Osteocyte (in vitro differentiated cells): ENCODE measurements around the gene AQP9. TPM values are rescaled to one million over a fixed set of nuclear protein-coding genes. Genes with fewer than 3 reads are reported as not detected.
A peak's percentile ranks its signal among the peaks of the same experiment; 100 is the strongest.
"Not testable (repeated sequence)": the region's sequence is repeated elsewhere in the genome, so short reads cannot be mapped to it uniquely, and the experiment has no call there.

Experiments used
- DNase-seq: peaks from one replicate; pipeline ENCODE4 v3.0.0; 2021; ENCODE audit warnings: mixed read lengths; ENCODE audit not compliant: unreplicated experiment; ENCODE audit errors: extremely low spot score
- H3K27ac Mint-ChIP-seq: one replicate; pipeline ENCODE4 v1.8.0; 2021; ENCODE audit warnings: mild to moderate bottlenecking, mixed read lengths; ENCODE audit not compliant: unreplicated experiment
- H3K27me3 Mint-ChIP-seq: one replicate; pipeline ENCODE4 v1.8.0; 2021; ENCODE audit warnings: mixed read lengths; ENCODE audit not compliant: unreplicated experiment
- H3K36me3 Mint-ChIP-seq: one replicate; pipeline ENCODE4 v1.8.0; 2021; ENCODE audit warnings: mixed read lengths; ENCODE audit not compliant: unreplicated experiment
- H3K4me1 Mint-ChIP-seq: one replicate; pipeline ENCODE4 v1.8.0; 2021; ENCODE audit warnings: mixed read lengths; ENCODE audit not compliant: unreplicated experiment
- H3K4me3 Mint-ChIP-seq: one replicate; pipeline ENCODE4 v1.8.0; 2021; ENCODE audit warnings: mild to moderate bottlenecking, moderate library complexity, mixed read lengths; ENCODE audit not compliant: unreplicated experiment
- H3K9me3 Mint-ChIP-seq: one replicate; pipeline ENCODE4 v1.8.0; 2021; ENCODE audit warnings: mixed read lengths; ENCODE audit not compliant: unreplicated experiment
- total RNA-seq: library from RNA; stranded (reverse); gene quantifications from 2 replicates; pipeline ENCODE4 v1.2.1, GENCODE V29; 2021
- TF ChIP-seq, protein P1 (sequence below): fragments of 200-600 bp; sonication (generic); IDR thresholded peaks from 2 replicates; pipeline ENCODE4 v1.5.0; 2021; ENCODE audit warnings: antibody characterized with exemption, mild to moderate bottlenecking, moderate library complexity

The AQP9 gene
- total RNA-seq, 1 donor from 2014 or later: not detected

DNA sequence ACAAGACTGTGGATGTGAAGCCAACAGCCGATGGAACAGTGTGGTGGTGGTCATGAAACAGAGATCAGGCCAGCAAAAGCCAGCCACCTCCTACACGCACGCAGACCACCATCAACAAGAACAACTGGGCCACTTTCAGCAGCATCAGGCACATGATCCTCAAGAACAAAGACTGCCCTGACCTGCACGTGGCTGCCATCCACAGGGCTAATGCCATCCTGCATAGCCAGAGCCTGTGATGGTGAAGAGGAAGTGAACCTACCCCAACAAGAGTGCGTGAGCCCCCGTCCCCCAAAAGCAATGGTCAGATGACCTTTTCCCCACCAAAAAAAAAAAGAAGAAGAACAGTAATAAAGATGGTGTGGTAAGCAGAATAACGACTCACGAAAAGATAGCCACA is 62.6 kb downstream of the AQP9 start:
- no peak for DNase-seq
- H3K4me1 Mint-ChIP-seq: peaks cover 30% of the 10 kb centered on the region
- no peak overlapping the region for H3K27ac Mint-ChIP-seq
- TF ChIP-seq, protein P1, sequence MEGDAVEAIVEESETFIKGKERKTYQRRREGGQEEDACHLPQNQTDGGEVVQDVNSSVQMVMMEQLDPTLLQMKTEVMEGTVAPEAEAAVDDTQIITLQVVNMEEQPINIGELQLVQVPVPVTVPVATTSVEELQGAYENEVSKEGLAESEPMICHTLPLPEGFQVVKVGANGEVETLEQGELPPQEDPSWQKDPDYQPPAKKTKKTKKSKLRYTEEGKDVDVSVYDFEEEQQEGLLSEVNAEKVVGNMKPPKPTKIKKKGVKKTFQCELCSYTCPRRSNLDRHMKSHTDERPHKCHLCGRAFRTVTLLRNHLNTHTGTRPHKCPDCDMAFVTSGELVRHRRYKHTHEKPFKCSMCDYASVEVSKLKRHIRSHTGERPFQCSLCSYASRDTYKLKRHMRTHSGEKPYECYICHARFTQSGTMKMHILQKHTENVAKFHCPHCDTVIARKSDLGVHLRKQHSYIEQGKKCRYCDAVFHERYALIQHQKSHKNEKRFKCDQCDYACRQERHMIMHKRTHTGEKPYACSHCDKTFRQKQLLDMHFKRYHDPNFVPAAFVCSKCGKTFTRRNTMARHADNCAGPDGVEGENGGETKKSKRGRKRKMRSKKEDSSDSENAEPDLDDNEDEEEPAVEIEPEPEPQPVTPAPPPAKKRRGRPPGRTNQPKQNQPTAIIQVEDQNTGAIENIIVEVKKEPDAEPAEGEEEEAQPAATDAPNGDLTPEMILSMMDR: no peak
- peaks cover 34% of the 10 kb centered on the region for H3K27me3 Mint-ChIP-seq
- no peaks in the 10 kb centered on the region for H3K9me3 Mint-ChIP-seq
- no peaks in the 10 kb centered on the region for H3K36me3 Mint-ChIP-seq
- no peak overlapping the region for H3K4me3 Mint-ChIP-seq

DNA sequence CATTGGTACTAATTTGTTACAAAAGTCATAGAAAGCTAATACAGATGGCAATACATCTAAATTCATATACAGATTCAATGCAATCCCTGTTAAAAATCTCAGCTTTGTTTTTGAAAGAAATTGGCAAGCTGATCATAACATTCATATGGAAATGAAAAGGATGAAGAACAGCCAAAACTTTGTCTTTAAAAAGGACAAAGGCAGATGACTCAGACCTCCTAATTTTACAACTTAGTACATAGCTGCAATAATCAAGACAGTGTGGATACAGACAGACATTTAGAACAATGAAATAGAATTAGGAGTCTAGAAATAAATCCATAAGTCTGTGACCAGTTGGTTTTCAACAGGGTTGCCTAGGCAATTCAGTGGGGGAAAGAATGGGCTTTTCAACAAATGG is 63.3 kb downstream of the AQP9 start:
- Mint-ChIP-seq H3K36me3 (no peaks in the 10 kb centered on the region), H3K4me3 (no peak overlapping the region), H3K27me3 (peaks cover 27% of the 10 kb centered on the region), H3K27ac (peak overlapping the region; percentile 50), H3K9me3 (no peaks in the 10 kb centered on the region), H3K4me1 (peaks cover 30% of the 10 kb centered on the region)
- no peak for DNase-seq
- TF ChIP-seq, protein P1: no peak

DNA sequence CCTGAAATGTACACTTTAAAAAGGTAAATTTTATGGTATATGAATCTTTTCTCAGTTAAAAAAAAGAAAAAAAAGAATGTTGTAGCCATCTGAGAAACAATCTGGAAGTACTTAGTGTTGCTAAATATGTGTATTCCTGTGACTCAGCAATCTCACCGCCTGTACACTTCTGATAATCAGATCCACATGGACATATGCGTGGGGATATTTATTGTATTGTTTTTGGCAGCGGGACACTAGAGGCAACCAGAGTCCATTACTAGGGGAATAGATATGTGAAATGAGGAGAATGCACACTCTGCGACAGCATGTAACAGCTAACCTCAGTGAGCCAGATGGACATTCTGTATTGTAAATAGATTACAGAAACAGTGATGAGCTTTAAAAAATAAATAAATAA is 65.4 kb downstream of the AQP9 start:
- Mint-ChIP-seq H3K4me1 (peaks cover 30% of the 10 kb centered on the region), H3K27ac (peak overlapping the region; percentile 78), H3K9me3 (no peaks in the 10 kb centered on the region), H3K27me3 (peaks cover 10% of the 10 kb centered on the region), H3K36me3 (no peaks in the 10 kb centered on the region), H3K4me3 (no peak overlapping the region)
- TF ChIP-seq, protein P1: no peak
- DNase-seq: no peak

DNA sequence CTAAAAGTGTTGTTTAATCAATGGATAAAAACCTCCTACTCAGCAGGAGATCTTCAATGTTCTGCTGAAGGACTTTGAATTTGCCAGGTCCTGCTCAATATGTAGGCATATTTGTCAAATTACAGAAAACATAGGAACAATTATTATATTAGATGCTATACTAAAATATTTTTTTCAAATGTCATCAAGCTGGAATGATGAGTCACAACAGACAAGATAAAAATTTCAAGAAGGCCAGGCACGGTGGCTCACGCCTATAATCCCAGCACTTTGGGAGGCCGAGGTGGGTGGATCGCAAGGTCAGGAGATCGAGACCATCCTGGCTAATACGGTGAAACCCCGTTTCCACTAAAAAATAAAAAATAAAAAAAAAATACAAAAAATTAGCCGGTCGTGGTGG is 68.0 kb downstream of the AQP9 start:
- TF ChIP-seq, protein P1: no peak
- peaks cover 27% of the 10 kb centered on the region for H3K4me1 Mint-ChIP-seq
- no peaks in the 10 kb centered on the region for H3K9me3 Mint-ChIP-seq
- no peak overlapping the region for H3K27ac Mint-ChIP-seq
- no peaks in the 10 kb centered on the region for H3K36me3 Mint-ChIP-seq
- peaks cover 4% of the 10 kb centered on the region for H3K27me3 Mint-ChIP-seq
- DNase-seq: no peak
- no peak overlapping the region for H3K4me3 Mint-ChIP-seq

DNA sequence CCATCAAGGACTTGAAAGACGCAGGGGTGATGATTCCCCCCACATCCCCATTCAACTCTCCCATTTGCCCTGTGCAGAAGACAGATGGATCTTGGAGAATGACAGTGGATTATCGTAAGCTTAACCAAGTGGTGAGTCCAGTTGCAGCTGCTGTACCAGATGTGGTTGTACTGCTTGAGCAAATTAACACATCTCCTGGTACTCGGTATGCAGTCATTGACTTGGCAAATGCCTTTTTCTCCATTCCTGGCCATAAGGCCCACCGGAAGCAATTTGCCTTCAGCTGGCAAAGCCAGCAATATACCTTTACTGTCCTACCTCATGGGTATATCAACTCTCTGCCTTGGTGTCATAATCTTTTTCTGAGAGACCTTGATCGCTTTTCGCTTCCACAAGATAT is 70.0 kb downstream of the AQP9 start:
- not testable (repeated sequence) for H3K36me3 Mint-ChIP-seq, H3K27me3 Mint-ChIP-seq, DNase-seq, H3K9me3 Mint-ChIP-seq, H3K4me3 Mint-ChIP-seq, H3K27ac Mint-ChIP-seq
- H3K4me1 Mint-ChIP-seq: peaks cover 16% of the 10 kb centered on the region

DNA sequence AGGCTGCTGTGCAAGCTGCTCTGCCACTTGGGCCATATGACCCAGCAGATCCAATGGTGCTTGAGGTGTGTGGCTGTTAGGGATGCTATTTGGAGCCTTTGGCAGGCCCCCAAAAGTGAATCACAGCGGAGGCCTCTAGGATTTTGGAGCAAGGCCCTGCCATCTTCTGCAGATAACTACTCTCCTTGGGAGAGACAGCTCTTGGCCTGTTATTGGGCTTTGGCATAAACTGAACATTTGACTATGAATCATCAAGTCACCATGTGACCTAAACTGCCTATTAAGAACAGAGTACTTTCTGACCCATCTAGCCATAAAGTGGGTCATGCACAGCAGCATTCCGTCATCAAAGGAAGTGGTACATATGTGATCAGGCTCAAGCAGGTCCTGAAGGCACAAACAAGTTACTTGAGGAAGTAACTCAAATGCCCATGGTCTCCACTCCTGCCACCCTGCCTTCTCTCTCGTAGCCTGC is 70.9 kb downstream of the AQP9 start:
- H3K4me3 Mint-ChIP-seq, DNase-seq, H3K9me3 Mint-ChIP-seq, H3K27ac Mint-ChIP-seq, H3K27me3 Mint-ChIP-seq, H3K36me3 Mint-ChIP-seq: not testable (repeated sequence)
- peaks cover 12% of the 10 kb centered on the region for H3K4me1 Mint-ChIP-seq

DNA sequence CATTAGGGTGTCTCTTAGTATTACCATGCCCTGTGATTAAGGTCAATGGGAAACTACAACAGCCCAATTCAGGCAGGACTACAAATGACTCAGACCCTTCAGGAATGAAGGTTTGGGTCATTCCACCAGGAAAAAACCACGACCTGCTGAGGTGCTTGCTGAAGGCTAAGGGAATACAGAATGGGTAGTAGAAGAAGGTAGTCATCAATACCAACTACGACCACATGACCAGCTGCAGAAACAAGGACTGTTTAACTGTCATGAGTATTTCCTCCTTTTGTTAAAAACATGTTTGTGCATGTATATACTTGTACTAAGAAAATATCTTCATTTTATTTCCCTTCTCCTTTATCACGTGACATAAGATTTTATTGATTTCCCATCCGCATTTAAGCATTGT is 71.8 kb downstream of the AQP9 start:
- not testable (repeated sequence) for H3K4me3 Mint-ChIP-seq, H3K36me3 Mint-ChIP-seq, H3K27me3 Mint-ChIP-seq, DNase-seq, H3K9me3 Mint-ChIP-seq, H3K27ac Mint-ChIP-seq
- H3K4me1 Mint-ChIP-seq: peaks cover 18% of the 10 kb centered on the region
